Activated CD4-positive, alpha-beta T cell treated with anti-CD3 and anti-CD28 coated beads, Interleukin-2, Interleukin-4, amounts not matched to agents 100 ng/mL and 50 ng/mL, durations not matched to agents 16 hours and 8 hours (primary cell): ENCODE results near the gene RASD1.

Source experiments
- DNase-seq: peaks from one replicate; pipeline ENCODE4 v3.0.0-alpha.2; 2020; ENCODE audit warnings: low spot score

The RASD1 gene, protein sequence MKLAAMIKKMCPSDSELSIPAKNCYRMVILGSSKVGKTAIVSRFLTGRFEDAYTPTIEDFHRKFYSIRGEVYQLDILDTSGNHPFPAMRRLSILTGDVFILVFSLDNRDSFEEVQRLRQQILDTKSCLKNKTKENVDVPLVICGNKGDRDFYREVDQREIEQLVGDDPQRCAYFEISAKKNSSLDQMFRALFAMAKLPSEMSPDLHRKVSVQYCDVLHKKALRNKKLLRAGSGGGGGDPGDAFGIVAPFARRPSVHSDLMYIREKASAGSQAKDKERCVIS

DNA sequence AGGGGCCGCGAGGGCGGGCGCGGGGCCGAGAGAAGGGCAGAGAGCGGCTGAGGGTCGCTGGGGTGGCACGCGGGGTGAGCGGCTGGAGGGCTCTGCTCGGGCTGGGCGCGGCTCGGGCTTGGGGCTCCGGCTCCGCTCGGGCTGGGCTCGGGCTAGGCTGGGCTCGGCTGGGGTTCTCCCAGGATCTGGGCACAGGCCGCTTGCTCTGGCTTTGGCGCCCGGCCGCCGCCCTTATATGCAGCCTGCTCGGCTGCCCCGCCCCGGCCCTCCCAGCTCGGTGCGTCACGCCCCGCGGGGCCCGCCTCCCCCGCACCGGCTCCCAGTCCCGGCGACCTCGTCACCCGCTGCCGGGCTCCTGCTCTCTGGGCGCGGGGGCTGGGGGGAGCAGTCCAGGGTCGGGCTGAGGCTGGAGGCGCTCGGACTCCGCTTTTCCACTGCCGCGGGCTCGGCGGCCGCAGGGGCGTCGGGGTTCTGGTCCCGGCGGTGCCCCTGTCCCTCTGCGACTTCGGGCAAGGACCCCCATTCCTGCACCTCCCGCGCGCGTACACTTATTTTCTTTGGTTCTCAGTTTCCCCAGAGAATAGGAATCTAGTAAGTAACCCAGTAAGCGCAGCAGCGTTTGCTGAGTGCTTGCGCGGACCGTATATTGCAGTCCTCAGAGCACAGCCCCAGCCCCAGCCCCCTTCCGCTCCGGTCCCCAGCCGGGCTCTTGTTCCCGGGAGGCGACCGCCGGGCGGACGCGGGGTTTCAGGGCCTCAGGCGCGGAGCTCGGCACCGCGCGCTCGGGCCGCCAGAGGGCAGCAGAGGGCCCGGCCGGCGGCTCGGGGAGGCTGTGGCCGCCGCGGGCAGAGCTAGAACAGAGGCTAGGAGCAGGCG is at the start of gene RASD1:
Gene RASD1 (minus strand): TSS at position 207 of the 876 bp plus-strand sequence. CDS start 214 bp downstream, outside the sequence.
- peak; percentile 77 for DNase-seq

DNA sequence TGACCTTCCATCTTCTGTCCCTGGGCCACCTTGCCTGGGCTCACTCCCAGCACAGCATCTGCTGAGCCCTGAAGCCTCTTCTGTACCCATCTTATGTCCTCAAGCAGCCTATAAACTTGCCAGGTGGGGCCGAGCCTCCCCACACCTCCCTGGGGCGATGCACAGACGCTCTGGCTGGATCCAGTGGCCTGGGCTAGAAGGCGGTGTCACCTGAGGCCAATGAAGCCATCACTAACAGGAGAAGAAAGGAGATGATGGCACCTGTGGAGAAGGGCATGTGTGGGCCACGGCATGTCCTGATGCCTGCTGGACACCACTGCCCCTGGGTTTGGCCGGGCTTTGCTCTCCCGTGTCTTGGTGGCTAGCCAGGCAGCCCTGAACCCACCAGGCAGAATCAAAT is 49.8 kb upstream of the RASD1 start:
- no peak for DNase-seq

DNA sequence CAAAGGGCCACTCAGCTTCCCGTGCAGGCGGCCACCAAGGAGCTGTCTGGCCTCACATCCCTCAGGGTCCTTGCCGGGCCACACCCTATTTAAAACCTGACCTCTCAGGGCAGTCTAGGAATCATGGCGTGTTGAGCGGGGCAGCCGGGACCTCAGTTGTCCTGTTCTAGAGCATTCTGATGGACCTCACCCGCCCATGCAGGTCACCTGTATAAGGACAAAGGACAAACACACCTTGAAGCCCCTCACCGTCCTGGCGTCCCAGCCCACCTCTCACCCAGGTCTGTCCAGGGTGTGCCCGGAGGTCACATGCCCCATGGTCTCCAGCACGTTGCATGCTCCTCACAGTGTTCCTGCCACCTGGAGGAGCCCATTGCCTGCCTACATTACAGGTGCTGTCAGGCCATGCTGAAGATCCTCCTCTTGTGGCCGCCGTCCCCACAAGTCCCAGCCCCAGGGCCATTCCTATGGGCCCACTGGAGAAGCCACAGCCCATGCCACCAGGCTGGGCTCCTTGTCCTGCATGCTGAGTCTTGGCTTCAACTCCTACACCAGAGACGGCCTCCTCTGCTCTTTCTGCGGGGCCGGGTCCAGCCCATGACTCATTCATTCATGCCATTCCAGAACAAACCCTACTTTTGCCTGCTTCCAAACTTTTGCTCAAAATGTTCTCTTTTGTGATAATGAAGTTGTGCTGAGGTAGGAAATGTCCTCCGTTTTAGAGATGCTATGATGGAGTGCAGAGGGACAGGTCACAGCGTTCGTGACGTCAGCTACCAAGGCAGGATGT is 49.0 kb upstream of the RASD1 start:
- DNase-seq = no peak

DNA sequence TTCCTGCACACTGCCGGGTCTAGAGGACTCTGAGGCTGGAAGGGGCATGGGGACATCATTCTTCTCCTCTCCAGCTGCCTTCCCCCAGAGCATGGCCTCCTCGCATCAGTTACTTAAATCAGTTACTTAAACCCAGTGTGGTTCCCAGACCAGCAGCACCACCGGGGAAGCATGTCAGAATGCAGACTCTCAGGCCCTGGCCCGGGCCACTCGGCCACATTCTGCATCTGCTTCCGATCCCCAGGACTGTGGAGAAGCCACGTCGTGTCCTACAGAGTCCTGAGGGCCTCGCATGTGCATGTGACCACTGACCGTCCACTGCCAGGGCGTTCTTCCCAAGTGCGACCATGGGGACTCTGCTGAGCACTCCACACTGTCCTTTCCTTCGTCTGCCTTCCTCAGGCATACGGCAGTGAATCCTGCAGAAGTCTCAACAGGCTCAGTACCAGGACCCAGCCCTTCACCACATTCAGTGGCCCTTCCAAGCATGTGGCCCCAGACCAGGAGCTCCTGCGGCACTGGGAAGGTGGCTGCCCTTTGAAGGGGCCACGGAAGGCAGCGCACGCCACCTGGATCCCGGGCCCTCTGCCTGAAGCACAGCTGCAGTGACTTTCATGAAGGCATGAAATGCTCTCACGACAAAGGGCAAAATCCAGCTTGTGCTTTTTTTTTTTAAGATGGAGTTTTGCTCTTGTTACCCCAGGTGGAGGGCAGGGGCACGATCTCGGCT is 46.9 kb upstream of the RASD1 start:
- DNase-seq = no peak

DNA sequence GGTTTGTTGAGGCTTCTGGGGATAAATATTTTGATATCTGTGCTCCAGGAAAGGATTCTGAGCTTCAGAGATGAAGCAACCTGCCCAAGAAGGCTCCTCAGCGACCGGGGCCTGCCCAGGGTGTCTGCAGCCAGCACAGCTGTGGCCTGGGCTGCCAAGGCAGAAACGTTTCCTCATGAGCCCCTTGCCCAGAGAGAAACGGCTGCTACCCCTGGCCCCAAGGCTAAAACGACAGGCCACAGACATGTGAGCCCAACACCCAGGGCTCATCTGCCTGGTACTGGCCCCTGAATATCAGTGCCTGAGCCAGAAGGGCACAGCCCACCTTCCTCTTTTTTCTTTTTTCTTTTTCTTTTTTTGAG is 45.4 kb upstream of the RASD1 start:
- DNase-seq = no peak

DNA sequence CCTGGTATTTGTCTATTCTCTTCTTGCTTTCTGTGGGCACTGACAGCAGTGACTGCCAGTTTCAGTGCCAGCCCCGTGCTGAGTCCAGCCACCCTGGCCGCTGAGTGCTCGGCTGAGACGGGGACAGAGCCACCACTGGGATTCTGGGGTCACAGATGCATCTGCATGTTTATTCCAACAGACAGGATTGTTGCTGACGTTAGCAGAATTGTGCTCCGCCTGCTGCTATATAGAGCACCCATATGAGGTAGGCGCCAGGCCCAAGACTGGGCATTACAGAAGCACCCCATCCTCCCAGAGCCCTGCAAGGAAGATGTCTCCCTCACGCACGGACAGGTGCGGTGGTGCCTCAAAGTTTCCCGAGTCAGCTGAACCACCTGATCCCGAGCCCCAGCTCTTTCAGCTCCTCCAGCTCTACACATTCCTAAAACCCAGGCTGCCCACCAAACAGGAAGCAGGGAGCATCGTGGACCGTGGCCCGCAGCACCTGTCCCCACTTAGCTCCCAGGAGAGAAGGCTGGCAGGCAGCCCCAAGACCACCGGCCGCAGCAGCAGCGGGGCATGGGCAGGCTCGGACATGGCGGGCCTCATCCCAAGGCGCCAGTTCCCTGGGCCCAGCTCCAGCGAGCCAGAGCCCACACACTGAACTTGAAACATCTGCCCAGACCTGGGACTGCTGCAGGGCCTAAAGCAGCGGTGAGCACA is 44.9 kb upstream of the RASD1 start:
- DNase-seq = no peak

DNA sequence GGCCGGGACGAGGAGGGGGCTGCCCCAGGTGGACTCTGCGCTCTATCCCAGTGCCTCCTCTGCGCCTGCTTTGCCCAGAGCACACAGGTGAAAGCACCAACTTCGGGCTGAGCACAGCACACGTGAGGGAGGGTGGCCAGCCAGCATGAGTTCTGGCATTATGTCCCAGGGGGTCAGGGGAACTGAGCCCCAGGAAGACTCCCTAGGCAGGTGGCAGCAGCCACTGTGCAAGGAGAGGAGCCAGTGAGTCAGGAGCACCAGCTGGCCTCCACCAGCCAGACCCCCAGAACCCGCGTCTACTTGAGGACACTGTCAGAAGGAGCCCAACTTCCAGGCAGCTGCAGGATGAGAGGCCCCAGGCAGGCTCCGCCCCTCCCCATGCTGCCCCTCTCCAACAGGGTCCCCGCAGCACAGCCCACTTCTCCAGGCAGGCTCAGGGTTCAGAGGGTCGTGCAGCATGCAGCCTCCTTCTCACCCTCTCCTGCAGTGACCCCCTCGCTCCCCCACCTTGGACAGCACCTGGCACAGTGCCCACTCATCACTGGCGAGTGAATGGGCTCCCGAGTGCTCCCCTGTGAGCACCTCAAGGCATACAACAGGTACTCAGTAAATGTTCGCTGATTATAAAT is 44.2 kb upstream of the RASD1 start:
- no peak for DNase-seq

DNA sequence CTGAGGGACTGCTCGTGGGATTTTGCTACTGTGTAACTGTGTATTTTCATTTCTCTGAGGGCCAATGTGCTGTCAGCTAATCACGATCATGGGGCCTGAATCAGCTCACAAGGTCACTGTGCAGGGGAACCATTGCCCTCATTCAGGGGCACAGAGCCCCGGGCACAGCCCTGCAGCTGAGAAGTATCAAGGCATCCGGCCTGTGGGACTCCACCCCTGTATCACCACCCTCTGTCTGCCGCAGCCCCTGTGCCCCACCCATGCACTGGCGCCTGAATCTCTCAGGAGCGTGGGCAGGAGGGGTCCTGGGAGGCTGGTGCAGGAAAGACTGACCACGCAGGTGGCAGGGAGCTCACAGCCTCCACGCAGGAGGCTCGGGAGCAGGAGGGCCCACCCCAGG is 43.4 kb upstream of the RASD1 start:
- DNase-seq = no peak

DNA sequence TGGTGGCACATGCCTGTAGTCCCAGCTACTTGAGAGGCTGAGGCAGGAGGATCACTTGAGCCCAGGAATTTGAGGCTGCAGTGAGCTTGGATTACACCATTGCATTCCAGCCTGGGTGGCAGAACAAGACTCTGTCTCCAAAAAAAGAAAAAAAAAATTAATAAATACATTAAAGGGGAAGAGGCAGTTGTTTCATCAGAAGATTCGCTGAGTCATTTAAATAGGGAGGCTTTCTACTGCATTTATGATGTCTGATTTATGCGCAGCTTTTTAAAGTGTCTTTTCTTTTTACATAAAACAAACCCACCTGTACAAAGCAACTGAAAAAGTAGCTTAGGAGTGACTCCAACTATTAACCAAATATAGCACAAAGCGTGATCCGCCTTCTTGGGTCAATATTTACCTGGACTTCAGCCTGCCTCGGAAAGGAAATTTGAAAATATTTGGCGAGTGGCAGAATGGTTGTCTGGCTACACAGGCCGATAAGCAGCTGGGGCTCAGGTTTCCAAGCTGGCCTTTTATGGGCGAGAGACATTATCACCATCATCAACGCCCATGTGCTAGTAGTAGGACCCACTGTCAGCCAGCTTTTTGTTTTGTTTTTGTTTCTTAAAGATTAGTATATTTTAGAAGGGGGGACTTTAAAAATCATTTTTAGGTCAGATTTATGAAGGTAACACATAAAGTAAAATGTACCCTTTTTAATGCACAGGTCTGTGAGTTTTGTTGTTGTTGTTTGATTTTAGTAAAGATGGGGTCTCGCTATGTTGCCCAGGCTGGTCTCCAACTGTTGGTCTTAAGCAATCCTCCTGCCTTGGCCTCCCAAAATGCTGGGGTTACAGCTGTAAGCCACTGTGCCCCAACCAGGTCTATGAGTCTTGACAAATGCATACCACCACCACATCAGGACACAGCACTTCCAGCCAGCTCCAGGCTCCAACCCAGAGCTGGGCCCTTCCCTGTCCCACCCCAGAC is 42.5 kb upstream of the RASD1 start:
- DNase-seq = no peak

DNA sequence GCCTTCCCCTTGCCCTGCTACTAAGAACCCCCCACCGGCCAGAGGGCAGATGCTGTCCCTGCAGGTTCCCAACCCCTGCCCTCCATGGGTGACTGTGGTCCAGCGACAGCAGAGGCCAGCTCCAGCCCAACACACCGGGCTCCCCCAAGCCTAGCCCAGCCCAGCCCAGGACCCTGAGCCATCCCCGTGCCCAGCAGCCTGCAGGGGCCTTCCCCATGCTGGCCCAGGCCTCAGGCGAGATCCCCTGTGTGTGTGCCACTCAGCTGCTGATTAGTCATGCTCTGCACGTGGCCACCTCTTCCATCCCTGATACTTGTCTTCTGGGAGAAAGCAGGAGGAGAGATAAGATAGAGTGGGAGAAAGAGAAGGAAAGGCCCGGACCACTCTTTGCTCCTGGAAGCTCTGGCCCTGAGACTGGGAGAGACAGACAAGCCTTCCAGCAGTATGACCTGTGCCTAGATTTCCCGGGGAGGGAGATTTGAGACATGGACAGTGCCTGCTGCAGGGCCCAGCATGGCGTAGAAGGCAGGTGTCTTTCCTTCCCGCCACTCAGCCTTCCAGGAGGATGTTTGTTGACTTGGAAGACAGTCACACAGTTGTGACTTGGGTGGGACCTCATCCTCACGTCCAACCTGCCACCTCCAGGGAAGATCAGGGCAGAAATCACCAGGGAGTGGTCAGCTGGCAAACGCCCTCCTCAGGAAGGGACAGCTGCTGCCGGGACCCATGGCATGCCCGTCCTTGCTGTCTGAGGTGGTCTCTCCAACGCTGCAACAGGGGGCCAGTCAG is 41.3 kb upstream of the RASD1 start:
- no peak for DNase-seq

DNA sequence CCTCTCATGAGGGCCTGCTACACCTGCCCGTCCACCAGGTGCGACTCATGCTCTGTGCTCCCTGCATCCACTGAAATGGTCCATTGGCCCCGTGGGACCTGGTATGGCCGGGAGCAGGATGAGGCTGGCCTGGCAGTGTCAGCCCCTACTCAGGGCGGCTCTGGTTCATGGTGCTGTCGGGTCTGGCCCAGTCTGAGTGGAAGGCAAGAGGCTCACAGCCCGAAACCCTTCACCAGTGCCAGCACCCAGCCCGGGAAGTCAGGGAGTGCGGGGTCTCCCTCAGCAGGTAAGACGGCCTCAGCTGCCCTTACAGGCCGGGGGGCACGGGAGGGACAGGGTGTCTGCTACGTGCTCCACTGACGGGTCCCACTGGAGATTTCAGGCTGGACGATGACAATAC is 40.5 kb upstream of the RASD1 start:
- DNase-seq = no peak

DNA sequence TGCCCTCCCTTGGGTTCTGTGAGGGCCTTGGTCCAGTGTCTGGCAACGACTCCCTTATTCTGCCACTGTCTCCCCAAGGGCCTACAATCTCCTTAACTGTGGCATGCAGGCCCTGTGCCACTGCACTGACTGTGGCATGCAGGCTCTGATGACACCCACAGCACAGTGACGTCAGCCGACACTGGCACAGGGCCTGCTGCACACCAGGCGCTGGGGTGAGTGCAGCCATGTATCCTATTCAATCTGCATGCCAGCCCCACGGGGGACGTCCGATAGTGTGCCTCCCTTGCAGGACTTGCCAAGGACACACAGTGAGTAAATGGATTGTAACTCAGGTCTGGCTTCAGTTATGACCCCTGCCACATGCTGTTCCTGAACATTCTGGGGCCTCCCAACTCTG is 39.8 kb upstream of the RASD1 start:
- no peak for DNase-seq

DNA sequence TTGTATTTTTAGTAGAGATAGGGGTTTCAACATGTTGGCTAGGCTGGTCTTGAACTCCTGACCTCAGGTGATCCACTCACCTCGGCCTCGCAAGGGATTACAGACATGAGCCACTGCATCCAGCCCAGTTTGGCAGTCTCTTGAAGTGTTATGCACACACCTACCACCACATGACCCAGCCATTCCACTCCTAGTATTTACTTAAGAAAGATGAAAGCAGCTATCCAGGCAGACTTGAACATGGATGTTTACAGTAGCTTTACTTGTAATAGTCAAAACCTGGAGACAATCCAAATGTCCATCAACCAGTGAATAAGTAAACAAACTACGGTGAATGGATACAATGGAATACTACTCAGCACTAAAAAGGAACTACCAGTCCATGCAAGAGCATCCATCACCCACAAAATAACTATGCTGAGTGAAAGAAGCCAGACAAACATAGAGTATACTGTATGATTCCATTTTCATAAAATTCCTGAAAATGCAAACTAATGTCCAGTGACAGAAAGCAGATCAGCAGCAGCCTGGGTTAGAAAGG is 37.8 kb upstream of the RASD1 start:
- no peak for DNase-seq

DNA sequence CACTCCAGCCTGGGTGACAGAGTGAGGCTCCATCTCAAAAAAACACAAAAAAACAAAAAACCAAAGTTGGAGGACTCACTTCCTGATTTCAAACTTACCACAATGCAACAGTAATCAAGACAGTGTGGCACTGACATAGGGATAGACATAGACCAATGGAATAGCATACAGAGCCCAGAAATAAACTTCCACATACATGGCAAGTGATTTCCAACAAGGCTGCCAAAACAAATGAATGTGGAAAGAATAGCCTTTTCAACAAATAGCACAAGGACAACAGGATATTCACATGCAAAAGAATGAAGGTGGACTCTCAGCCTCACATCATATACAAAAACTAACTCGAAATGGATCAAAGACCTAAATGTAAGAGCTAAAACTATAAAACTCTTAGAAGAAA is 36.8 kb upstream of the RASD1 start:
- no peak for DNase-seq

DNA sequence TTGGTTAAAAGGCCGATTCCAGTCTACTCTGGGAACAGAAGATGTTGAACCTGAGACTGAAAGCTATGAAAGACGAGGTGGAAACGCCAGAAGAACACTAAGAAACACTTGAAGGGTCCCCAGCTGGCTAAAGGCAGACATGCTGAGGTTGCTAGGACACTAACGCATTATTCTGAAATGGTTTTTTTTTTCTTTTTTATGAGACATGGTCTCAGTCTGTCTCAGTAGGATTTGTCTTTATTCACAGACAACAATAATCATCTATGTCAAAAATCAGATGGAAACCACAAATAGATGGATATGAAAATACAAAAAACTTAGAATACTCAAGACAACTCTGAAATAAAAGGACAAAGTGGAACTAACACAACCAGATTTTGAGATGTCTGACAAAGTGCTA is 35.0 kb upstream of the RASD1 start:
- DNase-seq = no peak

DNA sequence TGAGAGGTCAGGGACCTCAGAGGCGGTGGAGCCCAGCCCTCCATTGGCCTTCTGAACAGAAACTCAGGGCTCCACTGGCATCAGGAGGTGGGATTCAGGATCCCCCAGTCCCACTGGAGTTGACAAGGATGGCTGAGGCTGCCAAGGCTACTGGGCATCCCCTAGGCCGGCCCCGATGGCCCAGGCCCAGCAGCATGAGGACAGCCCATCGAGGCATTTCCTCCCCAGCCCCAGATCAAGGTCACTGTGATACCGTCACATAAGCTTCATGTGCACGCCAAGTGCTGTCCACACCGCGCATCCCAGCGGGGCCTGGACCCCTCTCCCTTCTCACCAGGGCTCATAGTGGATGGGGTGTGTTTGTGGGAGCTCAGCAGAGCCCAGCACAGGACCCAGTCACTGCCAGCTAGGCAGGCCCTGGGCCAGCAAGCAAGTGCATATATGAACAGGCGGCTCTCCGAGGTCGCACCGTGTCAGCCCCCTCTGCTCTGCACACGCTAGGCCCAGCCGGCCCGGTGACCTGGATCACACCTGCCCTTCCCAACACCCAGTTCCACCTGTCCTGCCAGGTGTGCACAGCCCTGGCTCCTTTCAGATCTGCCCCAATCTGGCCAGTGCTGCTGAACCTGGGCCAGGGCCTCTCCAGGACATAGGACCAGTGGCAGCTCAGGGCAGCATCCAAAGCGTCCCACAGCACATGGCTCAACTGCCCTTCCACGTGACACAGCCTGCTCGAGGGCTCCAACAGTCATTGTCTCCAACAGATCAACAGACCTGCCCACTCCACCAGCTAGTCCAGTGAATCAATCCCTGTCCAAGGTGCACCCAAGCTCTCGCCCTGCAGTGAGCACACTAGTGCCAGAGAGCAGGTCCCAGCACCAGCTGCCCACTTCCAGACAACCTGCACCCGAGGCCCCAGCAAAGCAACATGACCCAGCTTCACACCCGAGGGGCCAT is 32.8 kb upstream of the RASD1 start:
- DNase-seq = no peak

DNA sequence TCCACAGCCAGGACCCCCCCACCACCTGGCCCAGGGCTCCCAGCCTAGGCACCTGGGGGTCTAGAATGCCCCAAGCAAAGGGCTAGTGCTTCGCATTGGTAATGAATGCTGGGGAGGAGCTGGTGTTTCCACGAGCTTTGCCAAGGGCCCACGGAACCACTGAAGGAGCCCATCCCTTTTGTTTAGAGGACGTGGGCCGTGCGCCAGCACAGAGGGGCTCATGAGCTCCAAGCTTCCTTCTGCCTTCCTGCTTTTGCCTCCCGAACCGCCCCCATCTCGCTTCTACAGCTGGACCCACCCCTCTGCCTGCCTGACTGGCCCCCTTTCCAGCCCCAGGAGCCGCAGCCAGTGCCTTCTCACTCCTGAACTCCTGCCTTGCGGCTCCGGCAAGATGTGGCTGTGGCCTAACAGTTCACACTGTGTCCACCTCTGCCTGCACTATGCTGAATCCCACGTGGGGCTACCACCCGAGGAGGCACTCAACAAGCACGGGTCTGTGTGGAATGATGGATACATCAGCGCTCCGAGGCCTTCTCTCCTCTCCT is 31.8 kb upstream of the RASD1 start:
- DNase-seq = no peak
